Natural killer cell (primary cell): ENCODE data around the gene PIGQ. TPM values are rescaled to one million over a fixed set of nuclear protein-coding genes. Genes with fewer than 3 reads are reported as not detected.

Experiments used
- ATAC-seq, 3 donors: fragments of 150-1000 bp in 2 of 3; fragments of 200-7000 bp in 1 of 3; cut with Tn5 transposase; 1 replicate in 1 of 3; 2 replicates in 2 of 3; pipeline ENCODE4 v1.10.0; 2021; ENCODE audit warnings: mild to moderate bottlenecking in 2 of 3, moderate library complexity in 2 of 3
- DNase-seq, 2 donors: peaks; one replicate each; pipeline versions ENCODE4 v3.0.0 to v3.0.0-alpha.2; 2013 to 2021; ENCODE audit warnings: mixed read lengths in 1 of 2
- H3K27ac ChIP-seq: one replicate; pipeline ENCODE4 v1.5.1; 2013; ENCODE audit warnings: mild to moderate bottlenecking, low read length
- H3K27me3 ChIP-seq: one replicate; pipeline ENCODE4 v1.6.1; 2013; ENCODE audit warnings: low read length; ENCODE audit not compliant: control insufficient read depth, insufficient read depth
- H3K36me3 ChIP-seq: one replicate; pipeline ENCODE4 v1.6.1; 2013; ENCODE audit warnings: low read length; ENCODE audit not compliant: control insufficient read depth, insufficient read depth
- H3K4me1 ChIP-seq: one replicate; pipeline ENCODE4 v1.6.1; 2013; ENCODE audit warnings: low read length; ENCODE audit not compliant: control insufficient read depth, insufficient read depth
- H3K4me3 ChIP-seq: one replicate; pipeline ENCODE4 v1.5.1; 2013; ENCODE audit warnings: low read length
- H3K9me3 ChIP-seq: one replicate; pipeline ENCODE4 v1.6.1; 2013; ENCODE audit warnings: low read length; ENCODE audit not compliant: control insufficient read depth, insufficient read depth
- H3K27ac Mint-ChIP-seq, 2 donors: one replicate each; pipeline ENCODE4 v1.8.0; 2022; ENCODE audit warnings: mild to moderate bottlenecking in 2 of 2, mixed read lengths in 2 of 2, moderate library complexity in 1 of 2
- H3K27me3 Mint-ChIP-seq, 2 donors: one replicate each; pipeline ENCODE4 v1.8.0; 2022; ENCODE audit warnings: low read depth in 2 of 2, mixed read lengths in 2 of 2
- H3K36me3 Mint-ChIP-seq: one replicate; pipeline ENCODE4 v1.8.0; 2022; ENCODE audit warnings: mixed read lengths
- H3K4me1 Mint-ChIP-seq, 2 donors: one replicate each; pipeline ENCODE4 v1.8.0; 2022; ENCODE audit warnings: mixed read lengths in 2 of 2
- H3K4me3 Mint-ChIP-seq: one replicate; pipeline ENCODE4 v1.8.0; 2022; ENCODE audit warnings: mild to moderate bottlenecking, moderate library complexity, mixed read lengths
- H3K9me3 Mint-ChIP-seq, 2 donors: one replicate each; pipeline ENCODE4 v1.8.0; 2022; ENCODE audit warnings: mixed read lengths in 2 of 2
- CTCF ChIP-seq: fragments of 200-600 bp; IDR thresholded peaks from one replicate; pipeline ENCODE4 v1.8.0; 2022; ENCODE audit warnings: antibody characterized with exemption
- WGBS: methylation state at CpG from one replicate; pipeline ENCODE4 v1.1.7; 2013; ENCODE audit warnings: missing lambda C conversion rate; ENCODE audit not compliant: insufficient coverage; 5-methylcytosine and 5-hydroxymethylcytosine counted together
- intact Hi-C: fragments of 100-400 bp; cut with micrococcal nuclease; formaldehyde crosslinking; loops from one replicate; pipeline ENCODE4 v1.14.2; 2022
- total RNA-seq, 4 donors: library from RNA; stranded (reverse); fragments of 120-200 nt in 1 of 4; gene quantifications; one replicate each; pipeline versions ENCODE4 v1.2.3 to v1.2.4, GENCODE V29; 2013 to 2022

Gene PIGQ
- total RNA-seq, 3 donors from 2014 or later (not counting 1 experiment from before 2014, with no cell fraction given): 27.6 to 40.5 (median 37.0) TPM

GRCh38 chr16:609316-609715 lies 39.5 kb downstream of the PIGQ start:
- no peaks in the 10 kb centered on the region for H3K27me3 Mint-ChIP-seq
- no peak for TF ChIP-seq CTCF
- ATAC-seq (no peak), DNase-seq (no peak)
- 94% methylated on average over 13 of the region's 13 CpGs for WGBS
- peaks cover 6% of the 10 kb centered on the region for H3K9me3 ChIP-seq
- no peaks in the 10 kb centered on the region for H3K36me3 Mint-ChIP-seq
- intact Hi-C loops: no loop called here
- peaks cover 5 to 16% of the 10 kb centered on the region in 2 donors for H3K4me1 Mint-ChIP-seq
- no peak overlapping the region for H3K27ac Mint-ChIP-seq
- H3K4me1 ChIP-seq: peaks cover 6% of the 10 kb centered on the region
- no peaks in the 10 kb centered on the region for H3K9me3 Mint-ChIP-seq
- H3K4me3 Mint-ChIP-seq: no peak overlapping the region
- H3K4me3 ChIP-seq: no peak overlapping the region
- H3K36me3 ChIP-seq: no peaks in the 10 kb centered on the region
- no peaks in the 10 kb centered on the region for H3K27me3 ChIP-seq
- no peak overlapping the region for H3K27ac ChIP-seq

GRCh38 chr16:609984-610383 lies 40.2 kb downstream of the PIGQ start:
- Mint-ChIP-seq H3K4me1 (peaks cover 5 to 16% of the 10 kb centered on the region in 2 donors), H3K4me3 (no peak overlapping the region), H3K27me3 (no peaks in the 10 kb centered on the region), H3K36me3 (no peaks in the 10 kb centered on the region), H3K27ac (peak overlapping the region in 1 of 2 donors; percentile 31), H3K9me3 (no peaks in the 10 kb centered on the region)
- intact Hi-C loops: loop anchor here (2.0 to 5.0 kb wide), 2 partner anchors 31 to 218 kb away; no protein-coding TSS in a partner anchor
- H3K36me3 ChIP-seq: no peaks in the 10 kb centered on the region
- peaks cover 5% of the 10 kb centered on the region for H3K9me3 ChIP-seq
- ATAC-seq (no peak), DNase-seq (no peak)
- H3K27me3 ChIP-seq: no peaks in the 10 kb centered on the region
- TF ChIP-seq CTCF: no peak
- peaks cover 6% of the 10 kb centered on the region for H3K4me1 ChIP-seq
- WGBS: 82% methylated on average over 14 of the region's 14 CpGs
- H3K27ac ChIP-seq: no peak overlapping the region
- no peak overlapping the region for H3K4me3 ChIP-seq

- Mint-ChIP-seq H3K27me3 (no peaks in the 10 kb centered on the region), H3K4me1 (peaks cover 5 to 16% of the 10 kb centered on the region in 2 donors), H3K27ac (peak overlapping the region in 1 of 2 donors; percentile 31), H3K9me3 (no peaks in the 10 kb centered on the region), H3K36me3 (no peaks in the 10 kb centered on the region), H3K4me3 (no peak overlapping the region)
- WGBS: 80% methylated on average over 28 of the region's 28 CpGs
- peak; percentile 74 to 84 (median 78) for ATAC-seq
- peak; percentile 77 for TF ChIP-seq CTCF
- peak; percentile 62 to 78 for DNase-seq
- no peaks in the 10 kb centered on the region for H3K27me3 ChIP-seq
- no peaks in the 10 kb centered on the region for H3K9me3 ChIP-seq
- no peaks in the 10 kb centered on the region for H3K36me3 ChIP-seq
- H3K4me3 ChIP-seq: no peak overlapping the region
- intact Hi-C loops: loop anchor here (2.0 to 5.0 kb wide), 2 partner anchors 32 to 218 kb away; no protein-coding TSS in a partner anchor
- no peak overlapping the region for H3K27ac ChIP-seq
- H3K4me1 ChIP-seq: peaks cover 6% of the 10 kb centered on the region
Observed at GRCh38 chr16:610513-611381, 41.0 kb downstream of the PIGQ start.
